ENCODE results near the gene EPHA1. TPM values are rescaled to one million over a fixed set of nuclear protein-coding genes. Genes with fewer than 3 reads are reported as not detected.
A peak's percentile ranks its signal among the peaks of the same experiment; 100 is the strongest.

EPHA1 gene
- total and polyA plus RNA-seq, 4 donors = 10.3 to 21.0 (median 11.3) TPM

DNA sequence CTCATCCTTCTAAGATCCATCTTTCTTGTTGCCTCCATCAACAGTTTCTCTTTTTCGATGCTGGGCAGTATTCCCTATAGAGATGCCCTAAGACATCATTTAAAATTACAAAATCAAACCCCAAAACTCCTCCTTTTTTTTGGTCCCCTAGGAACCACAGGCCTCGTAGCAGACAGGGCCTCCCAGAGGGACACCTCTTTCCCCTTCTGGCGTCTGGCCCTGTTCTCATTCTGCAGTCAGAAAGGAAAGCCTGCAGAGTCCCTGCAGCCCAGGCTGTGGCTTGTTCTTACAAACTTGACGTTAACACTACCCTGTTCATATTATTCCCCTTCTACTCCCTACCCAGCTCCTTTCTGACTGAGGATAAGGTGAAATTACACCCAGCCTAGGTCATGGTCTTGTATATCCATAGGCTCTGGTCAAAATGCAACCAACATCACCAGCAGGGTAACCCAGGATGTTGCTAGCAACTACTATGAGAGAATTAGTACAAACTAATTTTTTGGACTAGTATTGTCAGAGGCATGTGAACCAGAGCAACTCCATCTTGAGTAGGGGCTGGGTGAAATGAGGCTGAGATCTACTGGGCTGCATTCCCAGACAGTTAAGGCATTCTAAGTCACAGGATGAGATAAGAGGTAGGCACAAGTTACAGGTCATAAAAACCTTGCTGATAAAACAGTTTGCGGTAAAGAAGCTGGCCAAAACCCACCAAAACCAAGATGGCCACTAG is 3.5 kb upstream of the EPHA1 start:
- Histone ChIP-seq H3K36me3 (ENCODE audit: control insufficient read depth in 4 of 4, insufficient read depth in 3 of 4, low read depth in 1 of 4, low read length in 3 of 4) (no peaks in the 10 kb centered on the region), H3K27ac (ENCODE audit: low read depth in 1 of 2, low read length in 2 of 2) (no peak overlapping the region), H3K9ac (ENCODE audit: low read depth in 1 of 2, low read length in 2 of 2) (no peak overlapping the region), H3K27me3 (ENCODE audit: control insufficient read depth in 4 of 4, insufficient read depth in 4 of 4, low read length in 3 of 4) (no peaks in the 10 kb centered on the region), H3K4me3 (ENCODE audit: low read depth in 1 of 3, low read length in 3 of 3) (no peak overlapping the region), H3K4me1 (ENCODE audit: control insufficient read depth in 4 of 4, insufficient read depth in 4 of 4, low read length in 3 of 4) (peaks cover 6 to 26% (median 18%) of the 10 kb centered on the region in 4 donors), H3K9me3 (ENCODE audit: control insufficient read depth in 4 of 4, low read length in 3 of 4) (no peaks in the 10 kb centered on the region)
- 87% methylated on average over 5 of the region's 5 CpGs for WGBS
- peak; percentile 16 for DNase-seq (ENCODE audit: low spot score)
- TF ChIP-seq HNF4G (IDR thresholded peaks at IDR 0.05) (no peak), EGR1 (IDR thresholded peaks at IDR 0.05; ENCODE audit: low read depth in 2 of 2) (no peak), RXRA (IDR thresholded peaks at IDR 0.05) (no peak), JUND (IDR thresholded peaks at IDR 0.05) (no peak), TAF1 (conservative IDR thresholded peaks at IDR 0.05) (no peak), FOXA2 (IDR thresholded peaks at IDR 0.05) (no peak), SP1 (IDR thresholded peaks at IDR 0.05) (no peak), NR2F2 (IDR thresholded peaks at IDR 0.05) (no peak), YY1 (IDR thresholded peaks at IDR 0.05) (no peak), FOXA1 (IDR thresholded peaks at IDR 0.05) (no peak)
- TF ChIP-seq, protein P1, sequence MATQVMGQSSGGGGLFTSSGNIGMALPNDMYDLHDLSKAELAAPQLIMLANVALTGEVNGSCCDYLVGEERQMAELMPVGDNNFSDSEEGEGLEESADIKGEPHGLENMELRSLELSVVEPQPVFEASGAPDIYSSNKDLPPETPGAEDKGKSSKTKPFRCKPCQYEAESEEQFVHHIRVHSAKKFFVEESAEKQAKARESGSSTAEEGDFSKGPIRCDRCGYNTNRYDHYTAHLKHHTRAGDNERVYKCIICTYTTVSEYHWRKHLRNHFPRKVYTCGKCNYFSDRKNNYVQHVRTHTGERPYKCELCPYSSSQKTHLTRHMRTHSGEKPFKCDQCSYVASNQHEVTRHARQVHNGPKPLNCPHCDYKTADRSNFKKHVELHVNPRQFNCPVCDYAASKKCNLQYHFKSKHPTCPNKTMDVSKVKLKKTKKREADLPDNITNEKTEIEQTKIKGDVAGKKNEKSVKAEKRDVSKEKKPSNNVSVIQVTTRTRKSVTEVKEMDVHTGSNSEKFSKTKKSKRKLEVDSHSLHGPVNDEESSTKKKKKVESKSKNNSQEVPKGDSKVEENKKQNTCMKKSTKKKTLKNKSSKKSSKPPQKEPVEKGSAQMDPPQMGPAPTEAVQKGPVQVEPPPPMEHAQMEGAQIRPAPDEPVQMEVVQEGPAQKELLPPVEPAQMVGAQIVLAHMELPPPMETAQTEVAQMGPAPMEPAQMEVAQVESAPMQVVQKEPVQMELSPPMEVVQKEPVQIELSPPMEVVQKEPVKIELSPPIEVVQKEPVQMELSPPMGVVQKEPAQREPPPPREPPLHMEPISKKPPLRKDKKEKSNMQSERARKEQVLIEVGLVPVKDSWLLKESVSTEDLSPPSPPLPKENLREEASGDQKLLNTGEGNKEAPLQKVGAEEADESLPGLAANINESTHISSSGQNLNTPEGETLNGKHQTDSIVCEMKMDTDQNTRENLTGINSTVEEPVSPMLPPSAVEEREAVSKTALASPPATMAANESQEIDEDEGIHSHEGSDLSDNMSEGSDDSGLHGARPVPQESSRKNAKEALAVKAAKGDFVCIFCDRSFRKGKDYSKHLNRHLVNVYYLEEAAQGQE (IDR thresholded peaks at IDR 0.05) = no peak
- TF ChIP-seq, protein P2, sequence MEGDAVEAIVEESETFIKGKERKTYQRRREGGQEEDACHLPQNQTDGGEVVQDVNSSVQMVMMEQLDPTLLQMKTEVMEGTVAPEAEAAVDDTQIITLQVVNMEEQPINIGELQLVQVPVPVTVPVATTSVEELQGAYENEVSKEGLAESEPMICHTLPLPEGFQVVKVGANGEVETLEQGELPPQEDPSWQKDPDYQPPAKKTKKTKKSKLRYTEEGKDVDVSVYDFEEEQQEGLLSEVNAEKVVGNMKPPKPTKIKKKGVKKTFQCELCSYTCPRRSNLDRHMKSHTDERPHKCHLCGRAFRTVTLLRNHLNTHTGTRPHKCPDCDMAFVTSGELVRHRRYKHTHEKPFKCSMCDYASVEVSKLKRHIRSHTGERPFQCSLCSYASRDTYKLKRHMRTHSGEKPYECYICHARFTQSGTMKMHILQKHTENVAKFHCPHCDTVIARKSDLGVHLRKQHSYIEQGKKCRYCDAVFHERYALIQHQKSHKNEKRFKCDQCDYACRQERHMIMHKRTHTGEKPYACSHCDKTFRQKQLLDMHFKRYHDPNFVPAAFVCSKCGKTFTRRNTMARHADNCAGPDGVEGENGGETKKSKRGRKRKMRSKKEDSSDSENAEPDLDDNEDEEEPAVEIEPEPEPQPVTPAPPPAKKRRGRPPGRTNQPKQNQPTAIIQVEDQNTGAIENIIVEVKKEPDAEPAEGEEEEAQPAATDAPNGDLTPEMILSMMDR (IDR thresholded peaks at IDR 0.05; ENCODE audit: low read depth, low read length, missing input control) = no peak
- TF ChIP-seq, protein P3, sequence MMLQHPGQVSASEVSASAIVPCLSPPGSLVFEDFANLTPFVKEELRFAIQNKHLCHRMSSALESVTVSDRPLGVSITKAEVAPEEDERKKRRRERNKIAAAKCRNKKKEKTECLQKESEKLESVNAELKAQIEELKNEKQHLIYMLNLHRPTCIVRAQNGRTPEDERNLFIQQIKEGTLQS (IDR thresholded peaks at IDR 0.05) = no peak
- TF ChIP-seq, protein P4, sequence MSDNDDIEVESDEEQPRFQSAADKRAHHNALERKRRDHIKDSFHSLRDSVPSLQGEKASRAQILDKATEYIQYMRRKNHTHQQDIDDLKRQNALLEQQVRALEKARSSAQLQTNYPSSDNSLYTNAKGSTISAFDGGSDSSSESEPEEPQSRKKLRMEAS (IDR thresholded peaks at IDR 0.05) = no peak
- TF ChIP-seq, protein P5, sequence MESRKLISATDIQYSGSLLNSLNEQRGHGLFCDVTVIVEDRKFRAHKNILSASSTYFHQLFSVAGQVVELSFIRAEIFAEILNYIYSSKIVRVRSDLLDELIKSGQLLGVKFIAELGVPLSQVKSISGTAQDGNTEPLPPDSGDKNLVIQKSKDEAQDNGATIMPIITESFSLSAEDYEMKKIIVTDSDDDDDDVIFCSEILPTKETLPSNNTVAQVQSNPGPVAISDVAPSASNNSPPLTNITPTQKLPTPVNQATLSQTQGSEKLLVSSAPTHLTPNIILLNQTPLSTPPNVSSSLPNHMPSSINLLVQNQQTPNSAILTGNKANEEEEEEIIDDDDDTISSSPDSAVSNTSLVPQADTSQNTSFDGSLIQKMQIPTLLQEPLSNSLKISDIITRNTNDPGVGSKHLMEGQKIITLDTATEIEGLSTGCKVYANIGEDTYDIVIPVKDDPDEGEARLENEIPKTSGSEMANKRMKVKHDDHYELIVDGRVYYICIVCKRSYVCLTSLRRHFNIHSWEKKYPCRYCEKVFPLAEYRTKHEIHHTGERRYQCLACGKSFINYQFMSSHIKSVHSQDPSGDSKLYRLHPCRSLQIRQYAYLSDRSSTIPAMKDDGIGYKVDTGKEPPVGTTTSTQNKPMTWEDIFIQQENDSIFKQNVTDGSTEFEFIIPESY (IDR thresholded peaks at IDR 0.05) = no peak
